Erythroblast (primary cell): ENCODE data around the gene TOGARAM2.
A peak's percentile ranks its signal among the peaks of the same experiment; 100 is the strongest.

ENCODE experiments used
- DNase-seq, 2 experiments: peaks; one replicate each; lab custom pipeline; 2025; lab: John Stamatoyannopoulos, UW
- GATA1 ChIP-seq: IDR thresholded peaks from 2 replicates; pipeline ENCODE4 v1.6.1; 2011; ENCODE audit warnings: low read depth, mild to moderate bottlenecking, control low read depth, low read length, moderate library complexity
- POLR2A ChIP-seq: IDR thresholded peaks from 2 replicates; pipeline ENCODE4 v1.6.1; 2011; ENCODE audit warnings: mild to moderate bottlenecking, low read length

TOGARAM2 gene

DNA sequence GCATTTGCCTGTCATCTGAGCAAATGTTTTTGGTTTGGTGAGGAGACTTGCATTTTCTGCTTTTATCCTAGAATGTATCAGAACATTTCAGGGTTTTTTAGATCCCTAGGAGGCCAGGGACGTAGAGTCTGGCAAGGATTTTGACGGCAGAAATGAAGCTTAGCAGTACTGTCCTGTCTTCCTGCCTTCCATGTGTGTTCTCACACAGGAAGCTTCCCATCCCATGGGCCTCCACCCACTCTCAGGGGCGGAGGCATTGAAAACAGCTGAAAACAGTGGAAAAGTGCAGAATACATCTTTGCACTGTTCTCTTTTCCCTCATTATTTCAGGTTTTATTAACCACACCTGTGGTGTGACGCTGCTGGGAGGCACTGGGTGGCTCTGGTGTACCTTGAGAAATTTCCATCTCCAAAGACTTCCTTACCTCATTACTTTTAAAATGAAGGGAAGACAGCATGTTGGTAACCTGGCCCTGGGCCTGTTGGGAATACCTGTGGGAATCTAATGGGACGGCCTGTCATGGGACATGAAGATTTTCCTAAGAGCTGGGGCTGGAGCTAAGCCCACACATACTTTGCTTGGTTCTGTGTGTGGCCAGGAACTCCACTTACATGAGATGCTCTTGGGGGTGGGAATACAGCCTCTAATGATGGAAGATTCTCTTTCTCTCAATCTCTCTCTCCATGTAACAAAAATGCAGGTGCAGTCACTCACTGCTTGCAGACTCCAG is 72.7 kb downstream of the TOGARAM2 start:
- TF ChIP-seq POLR2A, result no peak
- TF ChIP-seq GATA1, result no peak
- peak in 1 of 2 experiments; percentile 4 for DNase-seq

DNA sequence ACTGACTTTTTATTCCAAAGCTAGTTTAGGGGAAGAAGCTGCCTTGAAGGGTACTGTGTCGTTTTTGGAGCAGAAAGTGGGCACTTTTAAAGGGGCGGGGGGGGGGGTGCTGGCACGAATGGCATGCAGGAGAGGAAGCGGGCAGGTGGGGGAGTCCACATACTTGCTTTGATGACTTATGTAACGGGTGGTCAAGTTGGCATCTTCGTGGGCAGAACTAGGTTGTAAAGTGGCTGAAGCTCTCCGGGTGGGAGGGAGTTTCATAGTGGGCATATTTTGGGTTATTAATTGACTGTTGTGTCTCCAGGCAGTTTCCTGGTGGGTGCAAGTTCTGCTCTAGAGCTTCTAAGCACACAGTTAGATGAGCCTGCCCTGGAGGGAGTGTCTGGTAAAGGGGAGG is 73.3 kb downstream of the TOGARAM2 start:
- no peak for DNase-seq
- no peak for TF ChIP-seq POLR2A
- no peak for TF ChIP-seq GATA1

DNA sequence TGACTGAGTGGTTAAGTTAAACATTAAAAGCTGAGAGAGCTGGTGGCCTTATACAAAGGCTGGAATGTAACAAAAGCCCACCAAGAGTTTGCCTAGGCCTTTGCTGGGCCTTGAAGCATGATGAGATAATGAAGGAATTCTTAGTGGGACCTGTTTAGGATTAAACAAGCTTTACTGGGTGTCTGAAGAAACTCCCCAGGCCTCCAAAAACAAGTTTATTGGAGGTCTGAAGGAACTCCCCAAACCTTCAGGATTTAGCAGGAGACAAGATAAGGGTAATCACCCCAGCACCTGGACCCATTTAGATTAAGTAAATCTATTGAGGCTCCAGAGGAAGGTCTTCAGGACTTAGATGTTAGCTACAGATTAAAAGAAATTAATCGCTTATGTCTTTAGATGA is 74.5 kb downstream of the TOGARAM2 start:
- DNase-seq, result no peak
- TF ChIP-seq POLR2A, result no peak
- no peak for TF ChIP-seq GATA1

DNA sequence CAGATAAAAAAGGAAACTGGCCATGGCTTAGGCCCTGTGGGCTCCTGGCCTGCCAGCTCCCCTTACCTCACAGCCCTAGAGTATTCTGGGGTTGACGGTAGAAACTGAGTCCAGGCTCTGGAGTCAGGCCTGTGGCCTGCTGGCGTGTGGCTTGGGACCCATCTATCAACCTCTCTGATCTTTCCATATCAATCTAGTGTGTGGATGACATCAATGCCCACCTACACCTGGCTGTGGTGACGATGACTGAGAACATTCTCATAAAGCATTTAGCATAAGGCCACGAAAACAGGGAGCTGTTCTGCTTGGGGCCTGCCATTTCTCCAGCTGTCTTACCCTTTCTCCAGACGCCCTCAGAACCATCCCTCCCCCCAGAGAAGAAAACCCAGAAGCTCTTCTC is 75.4 kb downstream of the TOGARAM2 start:
- DNase-seq, result no peak
- TF ChIP-seq POLR2A (no peak), GATA1 (no peak)

DNA sequence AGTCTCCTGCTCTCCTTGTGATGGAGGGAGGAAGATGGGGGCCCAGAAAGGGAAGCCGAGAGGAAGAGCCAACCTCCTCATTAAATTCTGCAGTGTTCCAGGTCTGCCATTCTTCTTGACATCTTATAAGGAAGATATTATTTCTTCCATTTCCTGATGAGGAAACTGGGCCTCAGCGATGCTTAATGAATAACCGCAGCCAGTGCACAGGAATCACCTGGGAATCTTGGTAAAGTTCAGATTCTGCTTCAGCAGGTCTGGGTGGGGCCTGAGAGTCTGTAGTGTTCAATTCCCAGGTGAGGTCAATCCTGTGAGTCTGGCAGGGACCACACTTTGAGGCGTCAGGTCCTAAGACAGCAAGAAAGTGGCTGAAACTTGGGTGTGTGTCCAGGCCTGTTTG is 75.9 kb downstream of the TOGARAM2 start:
- no peak for DNase-seq
- TF ChIP-seq GATA1 (no peak), POLR2A (no peak)

DNA sequence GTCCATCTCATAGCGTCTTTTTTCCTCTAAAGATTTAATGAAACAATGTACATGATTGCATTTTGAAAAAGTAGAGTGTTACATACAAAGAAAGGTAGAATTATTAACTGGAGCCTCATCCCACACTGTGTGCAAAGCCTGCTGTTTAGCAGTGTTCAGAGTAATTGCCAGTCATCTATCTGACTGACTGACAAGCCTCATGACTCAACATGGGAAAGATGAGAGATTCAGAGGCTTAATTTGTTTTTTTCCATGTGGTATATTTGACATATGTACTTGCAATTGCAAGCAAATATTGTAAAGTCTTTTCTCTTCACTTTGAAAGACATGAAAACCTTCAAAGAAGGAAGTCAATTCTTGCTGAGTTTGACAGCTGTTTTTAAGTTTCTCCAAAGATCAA is 78.5 kb downstream of the TOGARAM2 start:
- TF ChIP-seq POLR2A, result no peak
- TF ChIP-seq GATA1, result no peak
- DNase-seq, result peak in 1 of 2 experiments; percentile 27

DNA sequence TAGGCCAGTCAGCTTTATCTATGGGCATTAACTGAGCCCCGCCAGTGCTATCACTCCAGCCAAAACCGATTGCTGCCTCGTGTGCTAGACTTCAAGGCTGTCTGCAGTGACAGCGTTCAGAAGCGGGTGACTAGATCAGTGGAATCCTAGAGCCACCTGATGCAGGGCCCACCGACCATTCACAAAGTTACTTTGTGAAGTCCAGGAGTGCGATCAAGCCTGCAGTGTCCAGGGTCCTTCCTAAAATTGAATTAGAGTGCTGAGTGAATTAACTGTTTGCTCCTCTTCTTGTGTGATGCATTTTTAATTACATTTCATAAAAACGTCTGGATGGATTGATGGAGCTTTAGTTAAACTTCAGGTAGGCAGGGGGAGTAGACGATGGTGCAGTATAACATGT is 79.3 kb downstream of the TOGARAM2 start:
- no peak for DNase-seq
- TF ChIP-seq POLR2A, result no peak
- TF ChIP-seq GATA1, result no peak

DNA sequence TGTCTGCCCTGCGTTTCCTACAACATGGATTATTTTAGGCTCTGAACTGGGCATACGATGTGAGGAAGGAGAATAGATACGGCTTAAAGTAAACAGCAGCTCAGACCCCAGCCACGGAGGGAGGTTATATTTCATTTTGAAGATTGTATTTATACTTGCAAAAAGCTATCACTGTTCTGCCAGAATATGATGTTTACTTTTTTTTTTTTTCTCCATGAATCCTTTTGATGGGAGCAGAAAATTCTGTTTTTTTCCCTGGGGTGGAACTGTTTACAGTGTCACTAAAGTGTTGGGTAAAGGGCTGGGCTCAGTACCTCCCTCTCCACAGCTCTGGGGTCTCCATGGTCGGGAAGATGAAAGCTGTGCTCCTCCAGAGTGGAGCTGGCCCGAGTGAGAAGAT is 80.1 kb downstream of the TOGARAM2 start:
- TF ChIP-seq GATA1 (no peak), POLR2A (no peak)
- no peak for DNase-seq

DNA sequence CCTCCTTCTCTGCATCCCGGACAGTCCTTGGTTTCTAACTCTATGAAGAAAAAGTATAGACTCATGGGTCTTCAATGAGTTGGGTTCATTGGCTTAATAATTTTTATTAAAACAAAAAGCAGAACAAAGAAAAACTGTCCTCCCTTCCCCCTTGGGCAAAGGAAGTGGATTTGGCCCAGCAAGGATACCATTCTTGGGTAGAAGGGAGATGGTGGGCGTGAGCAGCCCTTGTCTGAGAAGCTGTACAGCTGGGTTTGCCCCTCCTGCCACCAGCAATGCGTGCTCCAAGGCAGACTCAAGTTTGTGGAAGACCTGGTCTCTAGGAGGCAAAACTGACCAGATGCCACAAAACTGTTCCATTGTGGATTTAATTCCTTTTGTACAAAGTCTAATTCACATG is 80.5 kb downstream of the TOGARAM2 start:
- no peak for DNase-seq
- TF ChIP-seq GATA1 (no peak), POLR2A (no peak)

DNA sequence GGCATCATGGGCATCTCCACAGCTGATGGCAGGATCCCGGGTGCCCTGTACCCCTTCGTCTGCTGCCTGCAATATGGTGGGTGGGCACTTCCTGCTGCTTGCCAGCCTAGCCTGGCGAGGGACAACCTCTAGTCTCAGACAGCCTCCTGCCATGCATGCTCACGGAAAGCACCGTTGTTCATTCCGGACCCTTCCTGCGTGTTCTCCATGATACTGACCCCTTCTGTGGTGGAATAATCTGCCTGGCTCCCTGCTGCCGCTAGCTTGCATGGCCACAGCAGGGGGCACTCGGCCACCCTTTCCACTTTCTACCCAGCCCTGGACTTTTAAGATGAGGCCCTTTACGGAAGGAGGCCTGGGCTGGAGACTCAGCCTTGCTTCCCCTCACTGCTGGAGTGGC is 81.3 kb downstream of the TOGARAM2 start:
- no peak for TF ChIP-seq POLR2A
- TF ChIP-seq GATA1, result no peak
- no peak for DNase-seq

DNA sequence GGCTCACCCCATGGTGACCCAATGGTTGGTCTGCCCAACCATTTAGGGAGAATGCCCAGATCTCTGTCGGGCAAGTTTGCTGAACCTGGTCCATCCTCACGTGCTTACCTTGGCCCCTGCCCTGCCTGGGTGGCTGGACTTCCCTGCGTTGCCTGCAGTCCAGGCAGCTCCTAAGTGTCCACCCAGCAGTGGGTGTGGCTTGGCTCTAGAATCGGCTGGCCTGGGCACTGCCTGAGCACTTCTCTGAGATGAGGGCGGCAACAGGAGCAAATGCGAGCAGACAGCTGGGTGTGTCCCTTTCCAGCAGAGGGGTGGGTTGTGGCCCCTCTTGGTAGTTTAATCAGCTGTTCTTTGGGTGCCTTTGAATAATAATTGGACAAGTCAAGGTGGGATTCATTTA is 82.0 kb downstream of the TOGARAM2 start:
- no peak for DNase-seq
- TF ChIP-seq POLR2A, result no peak
- TF ChIP-seq GATA1, result no peak

DNA sequence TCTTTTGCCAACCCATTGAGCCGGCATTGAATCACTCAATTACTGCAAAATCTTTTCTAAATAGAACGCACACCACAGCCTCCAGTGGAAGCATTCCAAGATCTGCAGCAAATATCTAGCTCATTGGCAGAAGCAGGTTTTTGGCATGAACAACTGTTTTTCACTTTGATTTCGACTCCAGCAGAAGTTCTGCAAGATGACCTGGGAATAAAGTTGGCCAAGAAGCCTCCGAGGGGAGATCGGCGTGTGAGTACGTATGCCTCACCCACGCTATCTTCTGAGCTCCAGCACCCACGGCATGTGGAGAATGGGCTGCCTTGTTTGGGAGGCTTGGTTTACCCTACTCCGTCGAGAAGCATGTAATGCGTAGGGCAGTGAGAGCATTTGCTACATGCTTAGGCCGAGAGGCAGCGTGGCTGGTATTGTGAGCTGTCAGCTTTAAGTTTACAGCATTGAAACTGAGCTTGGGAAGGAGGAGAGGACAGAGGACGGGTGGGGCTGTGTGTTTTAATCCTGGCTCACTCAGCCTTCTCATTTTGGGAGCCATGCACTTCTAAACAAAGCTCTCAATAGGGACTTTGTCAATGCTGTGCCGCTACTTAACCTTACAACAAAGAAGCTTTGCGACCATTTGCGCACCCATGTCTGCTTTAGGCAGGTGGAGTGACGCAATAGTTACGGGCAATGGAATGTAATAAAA is 82.7 kb downstream of the TOGARAM2 start:
- no peak for DNase-seq
- TF ChIP-seq POLR2A, result no peak
- TF ChIP-seq GATA1, result no peak

DNA sequence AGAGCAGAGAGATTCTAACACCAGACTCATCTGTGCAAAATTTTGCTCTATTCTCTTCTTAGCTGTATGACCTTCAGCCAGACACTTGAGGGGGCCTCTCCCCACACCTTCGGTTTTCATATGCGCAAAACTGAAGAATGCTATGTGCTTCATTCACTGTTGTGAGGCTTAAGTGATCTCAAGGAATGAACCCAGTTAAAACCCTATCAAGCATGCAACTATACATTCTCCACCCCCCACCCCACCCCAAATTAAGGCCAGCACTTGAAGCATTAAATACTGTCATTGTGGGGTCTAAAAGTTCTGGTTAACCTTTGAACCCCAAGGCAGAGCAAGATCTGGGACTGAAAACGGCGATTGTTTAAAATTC is 83.2 kb downstream of the TOGARAM2 start:
- TF ChIP-seq GATA1 (no peak), POLR2A (no peak)
- no peak for DNase-seq

DNA sequence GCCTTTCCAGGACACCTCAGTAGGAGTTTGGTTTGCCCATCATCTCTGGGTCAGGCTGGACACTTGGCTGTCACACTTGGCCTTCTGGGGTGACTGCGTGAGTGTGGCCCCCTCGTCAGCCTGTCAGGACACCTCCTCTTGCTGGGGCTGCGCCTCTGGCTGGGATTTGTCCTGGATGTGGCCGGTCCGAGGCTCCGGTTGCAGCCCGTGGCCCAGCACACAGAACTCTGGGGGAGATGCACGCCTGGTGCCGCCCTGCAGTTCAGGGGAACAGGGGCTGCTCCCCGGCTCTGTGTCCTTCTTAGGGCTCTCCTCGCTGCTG is 83.6 kb downstream of the TOGARAM2 start:
- no peak for DNase-seq
- TF ChIP-seq POLR2A (no peak), GATA1 (no peak)
